ENCODE results near the gene SHE. TPM values are rescaled to one million over a fixed set of nuclear protein-coding genes. Genes with fewer than 3 reads are reported as not detected.

Gene SHE
- total and polyA plus RNA-seq, 2 of the 8 experiments (the other 6 are each of a cell fraction or from before 2014, with no cell fraction given) = 0.44 to 0.45 TPM

- Histone ChIP-seq H3K14ac (ENCODE audit: insufficient read length) (no peak overlapping the region), H4K8ac (ENCODE audit: extremely low read depth, insufficient read depth, low read length) (no peak overlapping the region), H2BK5ac (ENCODE audit: low read depth, low read length) (no peak overlapping the region), H3K9ac (replicated peaks in 1 of 4; ENCODE audit: extremely low read depth in 1 of 4, low read depth in 3 of 4, low read length in 3 of 4) (no peak overlapping the region), H2BK120ac (replicated peaks; ENCODE audit: low read depth, low read length) (no peak overlapping the region), H2AFZ (ENCODE audit: low read length) (no peak overlapping the region), H4K5ac (ENCODE audit: insufficient read length, low read depth, low read length) (no peak overlapping the region), H4K20me1 (replicated peaks in 1 of 2; ENCODE audit: control insufficient read depth in 1 of 2, insufficient read depth in 2 of 2, low read length in 2 of 2) (no peaks in the 10 kb centered on the region), H3K36me3 (ENCODE audit: control insufficient read depth in 2 of 4, insufficient read depth in 4 of 4, low read length in 3 of 4) (no peaks in the 10 kb centered on the region), H3K4me2 (ENCODE audit: insufficient read depth in 1 of 2, low read depth in 2 of 2, low read length in 2 of 2) (no peak overlapping the region), H3K18ac (ENCODE audit: extremely low read depth, low read length) (no peak overlapping the region), H2BK15ac (ENCODE audit: low read length) (no peak overlapping the region), H3K27me3 (replicated peaks in 1 of 4; ENCODE audit: control insufficient read depth in 3 of 4, extremely low read depth in 1 of 4, insufficient read depth in 3 of 4, low read length in 3 of 4) (no peaks in the 10 kb centered on the region; a peak in 1 of 7 replicates), H3K23me2 (ENCODE audit: low read depth, low read length) (no peaks in the 10 kb centered on the region), H2BK20ac (ENCODE audit: low read length) (no peak overlapping the region), H2AK5ac (ENCODE audit: low read depth, low read length) (no peak overlapping the region), H3K4me3 (ENCODE audit: extremely low read depth in 1 of 4, insufficient read depth in 2 of 4, low read depth in 3 of 4, low read length in 4 of 4) (no peak overlapping the region), H3K4me1 (replicated peaks in 1 of 4; ENCODE audit: control insufficient read depth in 3 of 4, insufficient read depth in 4 of 4, low read length in 3 of 4) (no peaks in the 10 kb centered on the region), H3K56ac (replicated peaks; ENCODE audit: insufficient read length, low read depth, low read length) (no peak overlapping the region), H4K91ac (replicated peaks; ENCODE audit: insufficient read length, low read length) (no peak overlapping the region), H3K79me1 (ENCODE audit: low read depth, low read length) (no peaks in the 10 kb centered on the region), H3K27ac (ENCODE audit: low read depth, low read length) (no peak overlapping the region), H2BK12ac (ENCODE audit: low read depth, low read length) (no peak overlapping the region), H3K4ac (replicated peaks; ENCODE audit: insufficient read length, low read depth, low read length) (no peak overlapping the region), H3K79me2 (ENCODE audit: control insufficient read depth in 1 of 2, insufficient read depth in 2 of 2, low read length in 2 of 2) (no peaks in the 10 kb centered on the region), H3K23ac (ENCODE audit: insufficient read length) (no peak overlapping the region), H3K9me3 (ENCODE audit: insufficient read depth in 2 of 2, low read depth in 1 of 2, low read length in 1 of 2) (no peaks in the 10 kb centered on the region)
- TF ChIP-seq GABPA (IDR thresholded peaks at IDR 0.05; ENCODE audit: borderline replicate concordance, insufficient read depth, low read length) (no peak), CBX5 (IDR thresholded peaks at IDR 0.05; ENCODE audit: low read depth, low read length) (no peak), SIX5 (IDR thresholded peaks at IDR 0.05; ENCODE audit: low read depth, low read length) (no peak), SIN3A (conservative IDR thresholded peaks at IDR 0.05 in 1 of 2, IDR thresholded peaks at IDR 0.05 in 1 of 2; ENCODE audit: low read depth in 1 of 2, low read length in 2 of 2) (no peak)
- DNase-seq (ENCODE audit: low read depth in 1 of 2, low spot score in 2 of 2) (no peak), FAIRE-seq (no peak)
- 85% methylated on average over 3 of the region's 3 CpGs; no CpG with 5 or more reads in 1 of the 2 experiments for WGBS, 2 experiments (ENCODE audit: extremely low coverage in 1 of 2, insufficient coverage in 1 of 2, insufficient read length in 1 of 2, insufficient replicate concordance in 2 of 2, low coverage in 1 of 2, low lambda C conversion rate in 2 of 2, missing lambda C conversion rate in 1 of 2)
- ChIA-PET CTCF (ENCODE audit: partially characterized antibody) (interaction anchor here (0.9 to 2.5 kb wide), 6 partner anchors 9 to 366 kb away, joined by 3 to 8 read pairs (median 4); no protein-coding TSS in a partner anchor), POLR2A (ENCODE audit: partially characterized antibody) (no interaction called here)
Measured at GRCh38 chr1:154512760-154513159, 10.5 kb upstream of the SHE start.

Measured in H1 (cell line).